Liver (tissue), 9 donors: ENCODE measurements around the gene RSPO4. TPM values are rescaled to one million over a fixed set of nuclear protein-coding genes. Genes with fewer than 3 reads are reported as not detected.

ENCODE experiments used
- DNase-seq: peaks from one replicate; pipeline ENCODE4 v3.0.0-alpha.2; 2017; ENCODE audit warnings: low spot score
- H3K27ac ChIP-seq, 2 donors: one replicate each; pipeline ENCODE4 v1.7.0; 2013; ENCODE audit warnings: inconsistent platforms in 2 of 2, low read length in 2 of 2, control low read depth in 1 of 2, low read depth in 1 of 2, mild to moderate bottlenecking in 1 of 2
- H3K27me3 ChIP-seq, 4 donors: one replicate each; pipeline versions ENCODE4 v1.6.1 to v1.7.0; 2013; ENCODE audit warnings: low read length in 3 of 4, inconsistent platforms in 1 of 4, mild to moderate bottlenecking in 1 of 4, moderate library complexity in 1 of 4; ENCODE audit not compliant: control insufficient read depth in 4 of 4, insufficient read depth in 4 of 4
- H3K36me3 ChIP-seq, 4 donors: one replicate each; pipeline versions ENCODE4 v1.6.1 to v1.7.0; 2013; ENCODE audit warnings: low read length in 3 of 4, mild to moderate bottlenecking in 3 of 4, low read depth in 1 of 4, moderate library complexity in 1 of 4; ENCODE audit not compliant: control insufficient read depth in 4 of 4, insufficient read depth in 3 of 4
- H3K4me1 ChIP-seq, 4 donors: one replicate each; pipeline versions ENCODE4 v1.6.1 to v1.7.0; 2013; ENCODE audit warnings: low read length in 3 of 4, mild to moderate bottlenecking in 3 of 4, moderate library complexity in 1 of 4; ENCODE audit not compliant: control insufficient read depth in 4 of 4, insufficient read depth in 4 of 4
- H3K4me3 ChIP-seq, 3 donors: one replicate each; pipeline versions ENCODE4 v1.6.1 to v1.7.0; 2013; ENCODE audit warnings: low read length in 3 of 3, control low read depth in 1 of 3, low read depth in 1 of 3, mild to moderate bottlenecking in 1 of 3
- H3K9ac ChIP-seq, 2 donors: one replicate each; pipeline ENCODE4 v1.7.0; 2013; ENCODE audit warnings: low read length in 2 of 2, mild to moderate bottlenecking in 2 of 2, moderate library complexity in 2 of 2, control low read depth in 1 of 2, low read depth in 1 of 2
- H3K9me3 ChIP-seq, 4 donors: one replicate each; pipeline versions ENCODE4 v1.6.1 to v1.7.0; 2013; ENCODE audit warnings: low read length in 3 of 4; ENCODE audit not compliant: control insufficient read depth in 4 of 4
- ATF3 ChIP-seq: IDR thresholded peaks from 2 replicates; pipeline ENCODE4 v1.6.1; 2016; ENCODE audit warnings: antibody characterized with exemption
- CTCF ChIP-seq: fragments of 150-350 bp; IDR thresholded peaks from 2 replicates; pipeline ENCODE4 v1.5.1; 2017; ENCODE audit warnings: improper control_type of control experiment, low read depth, low read length; ENCODE audit not compliant: missing input control
- EGR1 ChIP-seq, 2 donors: IDR thresholded peaks; 2 replicates each; pipeline ENCODE4 v1.6.1; 2016 to 2018; ENCODE audit warnings: antibody characterized with exemption in 2 of 2, low read depth in 2 of 2
- FOXA2 ChIP-seq: IDR thresholded peaks from 2 replicates; pipeline ENCODE4 v1.6.1; 2016; ENCODE audit warnings: antibody characterized with exemption
- GABPA ChIP-seq, 2 donors: IDR thresholded peaks in 1 of 2; conservative IDR thresholded peaks in 1 of 2; 2 replicates each; pipeline ENCODE4 v1.6.1; 2016; ENCODE audit warnings: antibody characterized with exemption in 2 of 2, mild to moderate bottlenecking in 1 of 2, moderate library complexity in 1 of 2
- HNF4A ChIP-seq, 2 donors: conservative IDR thresholded peaks; 2 replicates each; pipeline ENCODE4 v1.6.1; 2016; ENCODE audit warnings: antibody characterized with exemption in 2 of 2, mild to moderate bottlenecking in 2 of 2
- HNF4G ChIP-seq: IDR thresholded peaks from 2 replicates; pipeline ENCODE4 v1.6.1; 2016; ENCODE audit warnings: antibody characterized with exemption
- JUND ChIP-seq, 2 donors: IDR thresholded peaks; 2 replicates each; pipeline ENCODE4 v1.6.1; 2016; ENCODE audit warnings: antibody characterized with exemption in 2 of 2
- MAX ChIP-seq: IDR thresholded peaks from 2 replicates; pipeline ENCODE4 v1.6.1; 2016; ENCODE audit warnings: antibody characterized with exemption
- NR2F2 ChIP-seq: IDR thresholded peaks from 2 replicates; pipeline ENCODE4 v1.6.1; 2016; ENCODE audit warnings: antibody characterized with exemption
- RAD21 ChIP-seq, 2 donors: IDR thresholded peaks; 2 replicates each; pipeline ENCODE4 v1.6.1; 2016; ENCODE audit warnings: antibody characterized with exemption in 2 of 2, mild to moderate bottlenecking in 2 of 2
- RXRA ChIP-seq, 2 donors: IDR thresholded peaks; 2 replicates each; pipeline ENCODE4 v1.6.1; 2017 to 2018; ENCODE audit warnings: antibody characterized with exemption in 2 of 2, mild to moderate bottlenecking in 1 of 2
- SP1 ChIP-seq: IDR thresholded peaks from 2 replicates; pipeline ENCODE4 v1.6.1; 2018; ENCODE audit warnings: antibody characterized with exemption, mild to moderate bottlenecking
- TAF1 ChIP-seq: conservative IDR thresholded peaks from 2 replicates; pipeline ENCODE4 v1.6.1; 2016; ENCODE audit warnings: antibody characterized with exemption, mild to moderate bottlenecking
- YY1 ChIP-seq: IDR thresholded peaks from 2 replicates; pipeline ENCODE4 v1.6.1; 2016; ENCODE audit warnings: antibody characterized with exemption, mild to moderate bottlenecking
- ZBTB33 ChIP-seq: IDR thresholded peaks from 2 replicates; pipeline ENCODE4 v1.6.1; 2016; ENCODE audit warnings: antibody characterized with exemption
- WGBS: extraction: QIAGEN DNeasy Blood & Tissue Kit; methylation state at CpG from one replicate; pipeline ENCODE4 v1.1.7; 2013; 5-methylcytosine and 5-hydroxymethylcytosine counted together
- polyA plus RNA-seq, 2 donors: library from polyadenylated mRNA; stranded (reverse) in 1 of 2; unstranded in 1 of 2; fragments of 200-250 nt in 1 of 2; fragments of >200 nt in 1 of 2; fragmentation: Nextera tagmentation in 1 of 2; extraction: Ambion mirVana in 1 of 2; gene quantifications; one replicate each; pipeline versions ENCODE4 v1.2.1 to v1.2.3, GENCODE V29; 2013 to 2015
- total RNA-seq, 2 donors: library from RNA; depleted of rRNA; stranded (reverse); fragments of >200 nt; gene quantifications; one replicate each; pipeline ENCODE4 v1.2.3, GENCODE V29; 2014
- donor health status: healthy.
- donor health status: healthy.
- donor health status: healthy.
- donor health status: healthy.
- donor health status: healthy.

RSPO4 gene
- total and polyA plus RNA-seq, 4 donors: not detected

GRCh38 chr20:940926-941325 is 61.2 kb downstream of the RSPO4 start:
- no peak for TF ChIP-seq ZBTB33
- no peak for TF ChIP-seq EGR1 (IDR thresholded peaks at IDR 0.05; ENCODE audit: low read depth in 2 of 2)
- TF ChIP-seq JUND (IDR thresholded peaks at IDR 0.05): no peak
- TF ChIP-seq YY1: no peak
- no peak for TF ChIP-seq RAD21 (IDR thresholded peaks at IDR 0.05)
- TF ChIP-seq ATF3: no peak
- Histone ChIP-seq H3K9ac (no peak overlapping the region), H3K27me3 (peaks cover 0 to 4% (median 0%) of the 10 kb centered on the region in 4 donors), H3K9me3 (no peaks in the 10 kb centered on the region), H3K27ac (no peak overlapping the region), H3K4me1 (no peaks in the 10 kb centered on the region), H3K4me3 (no peak overlapping the region), H3K36me3 (no peaks in the 10 kb centered on the region)
- WGBS: 59% methylated on average over 5 of the region's 5 CpGs
- no peak for DNase-seq

GRCh38 chr20:939606-940005 is 62.5 kb downstream of the RSPO4 start:
- Histone ChIP-seq H3K9ac (no peak overlapping the region), H3K27ac (no peak overlapping the region), H3K36me3 (no peaks in the 10 kb centered on the region), H3K9me3 (no peaks in the 10 kb centered on the region), H3K4me1 (no peaks in the 10 kb centered on the region), H3K4me3 (no peak overlapping the region), H3K27me3 (peaks cover 0 to 4% (median 0%) of the 10 kb centered on the region in 4 donors)
- no peak for TF ChIP-seq CTCF
- TF ChIP-seq ZBTB33: no peak
- TF ChIP-seq NR2F2: no peak
- no peak for TF ChIP-seq RAD21 (IDR thresholded peaks at IDR 0.05)
- DNase-seq: no peak
- WGBS: 90% methylated on average over 5 of the region's 5 CpGs

GRCh38 chr20:934186-934840 is 67.8 kb downstream of the RSPO4 start:
- WGBS: 67% methylated on average over 9 of the region's 9 CpGs
- Histone ChIP-seq H3K27me3 (no peaks in the 10 kb centered on the region), H3K9ac (no peak overlapping the region), H3K9me3 (no peaks in the 10 kb centered on the region), H3K27ac (no peak overlapping the region), H3K36me3 (no peaks in the 10 kb centered on the region), H3K4me3 (no peak overlapping the region), H3K4me1 (no peaks in the 10 kb centered on the region)
- DNase-seq: no peak
- TF ChIP-seq GABPA (IDR thresholded peaks at IDR 0.05 in 1 of 2, conservative IDR thresholded peaks at IDR 0.05 in 1 of 2): no peak
- no peak for TF ChIP-seq HNF4G
- TF ChIP-seq HNF4A (conservative IDR thresholded peaks at IDR 0.05): no peak
- no peak for TF ChIP-seq CTCF
- no peak for TF ChIP-seq TAF1
- no peak for TF ChIP-seq SP1
- no peak for TF ChIP-seq MAX
- TF ChIP-seq RXRA (IDR thresholded peaks at IDR 0.05): no peak
- TF ChIP-seq ATF3: no peak
- no peak for TF ChIP-seq YY1
- no peak for TF ChIP-seq FOXA2
